CD4-positive, alpha-beta T cell treated with Interleukin-2 at 100 ng/mL for 4 hours (primary cell): ENCODE measurements around the gene NKPD1.

ENCODE experiments used
- DNase-seq: peaks from one replicate; pipeline ENCODE4 v3.0.0-alpha.2; 2020; ENCODE audit warnings: low spot score

Gene NKPD1

GRCh38 chr19:45160870-45161737 is at the start of gene NKPD1:
Gene NKPD1, minus strand, starts transcription at chr19:45160982. Its CDS starts 832 bp downstream, at chr19:45160150.
- DNase-seq = no peak

DNA sequence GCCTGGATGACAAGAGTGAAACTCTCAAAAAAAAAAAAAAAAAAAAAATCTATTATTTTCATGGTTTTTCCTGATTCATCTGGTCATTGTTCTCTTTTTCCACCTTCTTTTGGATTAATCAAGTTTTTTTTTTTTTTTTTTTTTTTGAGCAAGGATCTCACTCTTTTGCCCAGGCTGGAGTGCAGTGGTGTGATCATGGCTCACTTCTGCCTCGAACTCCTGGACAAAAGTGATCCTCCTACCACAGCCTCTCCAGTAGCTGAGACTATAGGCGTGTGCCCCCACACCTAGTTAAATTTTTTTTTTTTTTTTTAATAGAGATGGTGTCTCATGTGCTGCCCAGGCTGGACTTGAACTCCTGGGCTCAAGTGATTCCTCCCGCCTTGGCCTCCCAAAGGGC is 45.5 kb upstream of the NKPD1 start:
- DNase-seq = no peak

- no peak for DNase-seq
Observed at GRCh38 chr19:45205810-45206209, 45.0 kb upstream of the NKPD1 start.

GRCh38 chr19:45202637-45203036 is 41.9 kb upstream of the NKPD1 start:
- no peak for DNase-seq

- DNase-seq = no peak
Observed at GRCh38 chr19:45200568-45200967, 39.8 kb upstream of the NKPD1 start.

GRCh38 chr19:45195764-45196163 is 35.0 kb upstream of the NKPD1 start:
- DNase-seq = no peak

DNA sequence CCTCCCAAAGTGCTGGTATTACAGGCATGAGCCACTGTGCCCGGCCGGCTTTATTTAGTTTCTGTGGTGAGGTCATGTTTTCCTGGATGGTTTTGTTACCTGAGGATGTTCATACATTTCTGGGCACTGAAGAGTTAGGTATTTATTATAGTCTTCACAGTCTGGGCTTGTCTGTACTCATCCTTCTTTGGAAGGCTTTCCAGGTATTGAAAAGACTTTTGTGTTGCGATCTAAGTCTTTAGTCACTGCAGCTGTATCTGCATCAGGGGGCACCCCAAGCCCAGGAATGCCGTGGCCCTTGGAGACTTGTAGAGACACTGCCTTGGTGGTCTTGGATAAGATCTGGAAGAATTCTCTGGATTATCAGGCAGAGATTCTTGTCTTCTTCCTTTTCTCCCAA is 30.6 kb upstream of the NKPD1 start:
- no peak for DNase-seq

- no peak for DNase-seq
Observed at GRCh38 chr19:45189971-45190370, 29.2 kb upstream of the NKPD1 start.

- DNase-seq = peak; percentile 59
Observed at GRCh38 chr19:45187421-45188100, 26.8 kb upstream of the NKPD1 start.

DNA sequence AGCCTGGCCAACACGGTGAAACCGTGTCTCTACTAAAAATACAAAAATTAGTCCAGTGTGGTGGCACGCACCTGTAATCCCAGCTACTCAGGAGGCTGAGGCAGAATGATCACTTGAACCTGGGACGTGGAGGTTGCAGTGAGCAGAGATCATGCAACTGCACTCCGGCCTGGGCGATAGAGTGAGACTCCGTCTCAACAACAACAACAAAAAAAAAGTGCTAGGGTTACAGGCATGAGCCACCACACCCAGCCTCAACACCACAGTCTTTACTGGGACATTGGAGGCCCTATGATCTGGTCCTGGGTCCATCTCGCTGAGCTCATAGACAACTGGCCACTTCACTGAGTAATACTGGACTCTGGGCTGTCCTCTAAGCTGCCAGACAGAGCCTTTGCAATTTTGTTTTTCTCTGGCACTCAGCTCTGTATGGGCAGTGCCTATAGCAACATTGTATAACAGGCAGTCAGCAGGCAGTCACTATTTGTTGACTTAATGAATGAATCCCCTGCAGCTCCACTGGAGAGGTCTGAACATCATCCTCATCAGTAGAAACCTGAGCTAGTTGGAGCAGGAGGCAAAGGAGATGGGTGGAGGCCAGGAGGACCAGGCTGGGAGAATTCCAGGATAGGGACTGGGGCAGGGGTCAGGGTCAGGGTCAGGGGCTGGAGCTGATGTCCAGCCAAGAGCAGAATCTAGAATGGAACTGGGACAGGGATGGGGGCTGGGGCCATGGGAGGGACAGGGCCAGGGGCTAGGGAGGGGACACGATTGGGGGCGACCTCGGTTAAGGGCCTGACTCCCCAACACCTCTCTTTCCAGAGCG is 25.9 kb upstream of the NKPD1 start:
- DNase-seq = no peak

DNA sequence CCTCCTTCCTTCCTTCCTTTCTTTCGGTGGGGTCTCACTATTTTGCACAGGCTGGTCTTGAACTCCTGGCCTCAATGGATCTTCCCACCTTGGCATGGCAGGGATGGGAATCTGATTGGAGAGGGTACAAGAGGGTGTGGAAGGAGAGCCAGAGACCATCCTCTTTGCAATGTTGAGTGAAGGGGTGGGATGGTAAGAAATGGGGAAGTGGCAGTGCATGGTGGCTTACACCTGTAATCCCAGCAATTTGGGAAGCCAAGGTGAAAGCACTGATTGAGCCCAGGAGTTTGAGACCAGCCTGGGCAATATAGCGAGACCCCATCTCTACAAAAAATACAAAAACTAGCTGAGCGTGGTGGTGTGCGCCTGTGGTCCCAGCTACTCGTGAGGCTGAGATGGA is 23.3 kb upstream of the NKPD1 start:
- DNase-seq = no peak

DNA sequence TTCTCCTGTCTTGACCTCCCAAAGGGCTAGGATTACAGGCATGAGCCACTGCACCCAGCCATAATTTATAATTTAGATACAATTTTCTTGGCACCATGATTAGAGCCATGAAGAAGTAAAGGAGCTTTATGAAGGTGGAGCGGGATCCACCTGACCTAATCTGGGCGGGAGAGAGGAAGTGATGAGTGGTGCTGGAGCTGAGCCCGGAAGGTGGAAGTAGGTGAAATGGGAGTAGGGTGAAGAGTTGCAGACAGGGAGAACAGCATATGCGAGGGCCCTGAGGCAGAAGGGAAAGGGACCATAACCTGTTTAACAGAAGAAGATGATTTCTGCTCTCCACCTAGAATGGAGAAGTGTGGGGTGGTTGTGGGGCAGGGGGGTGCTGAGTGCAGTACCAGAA is 22.0 kb upstream of the NKPD1 start:
- DNase-seq = no peak

DNA sequence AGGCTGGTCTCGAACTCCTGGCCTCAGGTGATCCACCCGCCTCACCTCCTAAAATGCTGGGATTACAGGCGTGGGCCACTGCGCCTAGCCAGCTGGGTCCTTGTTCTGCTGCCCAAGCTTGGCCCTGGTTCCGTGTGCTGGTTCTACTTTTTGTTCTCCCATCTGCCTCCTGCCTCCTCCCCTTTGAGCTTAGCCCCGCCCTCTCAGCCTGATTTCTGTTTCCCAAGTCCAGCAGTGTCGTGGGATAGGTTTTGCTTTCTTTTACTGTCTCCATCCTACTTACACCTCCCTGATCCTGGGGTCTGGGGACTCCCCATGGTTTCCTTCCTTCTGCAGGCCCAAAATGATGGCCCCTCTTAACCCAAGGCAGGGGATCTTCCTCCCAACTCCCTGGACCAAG is 20.2 kb upstream of the NKPD1 start:
- no peak for DNase-seq

GRCh38 chr19:45179892-45180370 is 19.1 kb upstream of the NKPD1 start:
- DNase-seq = no peak

GRCh38 chr19:45179072-45179891 is 18.5 kb upstream of the NKPD1 start:
- peak; percentile 13 for DNase-seq

- DNase-seq = peak; percentile 100
Observed at GRCh38 chr19:45178262-45179071, 17.7 kb upstream of the NKPD1 start, which contains the start of gene BLOC1S3. Gene BLOC1S3, plus strand, starts transcription at chr19:45178784. Its CDS starts 513 bp downstream, at chr19:45179297.

DNA sequence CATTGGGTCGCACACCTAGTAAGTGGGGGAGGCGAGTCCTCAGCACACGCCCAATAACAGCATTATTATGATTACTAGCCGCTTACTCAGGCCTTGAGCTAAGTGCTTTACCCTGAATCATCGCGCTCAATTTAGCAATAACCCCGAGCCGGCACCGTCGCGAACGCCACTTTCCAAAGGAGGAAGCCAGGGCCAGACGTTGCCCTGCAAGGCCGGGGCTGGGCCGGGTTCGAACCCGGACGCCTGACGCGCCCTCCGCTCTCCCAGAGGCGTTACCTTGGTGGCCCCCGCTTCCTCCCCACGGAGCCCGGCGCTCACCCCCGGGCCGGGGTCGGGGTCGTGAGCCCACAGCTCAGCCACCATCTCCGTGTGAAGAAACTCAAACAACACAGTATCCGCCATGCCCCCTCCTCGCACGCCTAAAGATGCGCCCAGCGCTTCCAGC is 17.1 kb upstream of the NKPD1 start, which contains the start of gene TRAPPC6A:
TSS of gene TRAPPC6A (minus strand) at position 421 of the 445 bp plus-strand sequence. CDS start at position 402, 19 bp downstream.
- DNase-seq = peak; percentile 53

GRCh38 chr19:45175515-45176345 is 14.9 kb upstream of the NKPD1 start:
- no peak for DNase-seq

DNA sequence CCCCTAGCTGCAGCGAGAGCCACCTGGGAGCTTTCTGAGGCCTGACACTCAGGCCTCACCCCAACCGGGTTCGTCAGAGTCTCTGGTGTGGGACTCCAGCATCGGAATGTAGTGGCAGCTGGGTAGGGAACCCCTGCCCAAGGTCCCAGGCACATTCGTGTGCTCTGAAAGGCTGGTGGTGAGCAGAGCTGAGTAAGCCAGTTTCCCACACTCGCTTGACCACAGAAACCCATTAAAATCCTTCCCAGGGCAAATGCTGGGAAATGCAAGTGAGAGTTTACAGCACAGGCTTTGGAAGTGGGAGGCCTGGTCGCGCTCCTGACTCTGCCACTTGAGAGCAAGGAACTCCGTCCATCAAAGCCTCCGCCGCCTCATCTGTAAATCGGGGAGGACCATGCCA is 13.0 kb upstream of the NKPD1 start:
- no peak for DNase-seq
